H1 (cell line): ENCODE measurements around the gene IP6K3.

Source experiments
- BACH1 ChIP-seq: IDR thresholded peaks from 2 replicates; pipeline ENCODE4 v1.6.1; 2012; ENCODE audit warnings: low read length, improper control_type of control experiment
- CTBP2 ChIP-seq: IDR thresholded peaks from 2 replicates; pipeline ENCODE4 v1.7.0; 2011; ENCODE audit warnings: borderline replicate concordance, mild to moderate bottlenecking, moderate library complexity, mixed read lengths, low read length; ENCODE audit not compliant: insufficient read depth, insufficient read length
- EP300 ChIP-seq, 2 experiments: IDR thresholded peaks; 1 replicate in 1 of 2; 2 replicates in 1 of 2; pipeline ENCODE4 v1.6.1; 2011 to 2012; ENCODE audit warnings: low read depth in 2 of 2, low read length in 2 of 2, mild to moderate bottlenecking in 2 of 2, borderline replicate concordance in 1 of 2, inconsistent platforms in 1 of 2, moderate library complexity in 1 of 2
- EZH2 ChIP-seq: fragments of 200-600 bp; sonication (generic); IDR thresholded peaks from 2 replicates; pipeline ENCODE4 v1.7.1; 2012; ENCODE audit warnings: low read depth, mild to moderate bottlenecking, moderate library complexity, low read length, inconsistent platforms; ENCODE audit not compliant: severe bottlenecking
- JUN ChIP-seq: IDR thresholded peaks from 2 replicates; pipeline ENCODE4 v1.6.1; 2011; ENCODE audit warnings: low read depth, mild to moderate bottlenecking, improper control_type of control experiment, low read length
- KDM1A ChIP-seq: fragments of 200-600, 300-600 bp; sonication (generic); IDR thresholded peaks from 2 replicates; pipeline ENCODE4 v1.7.1; 2016; ENCODE audit warnings: mild to moderate bottlenecking, low read length, borderline replicate concordance
- PHF8 ChIP-seq: fragments of 200-600 bp; sonication (generic); conservative IDR thresholded peaks from 2 replicates; pipeline ENCODE4 v1.7.1; 2012; ENCODE audit warnings: low read depth, mild to moderate bottlenecking, inconsistent platforms, low read length, moderate library complexity
- POLR2A ChIP-seq, 2 experiments: IDR thresholded peaks; 1 replicate in 1 of 2; 2 replicates in 1 of 2; pipeline ENCODE4 v1.6.1; 2011; ENCODE audit warnings: low read depth in 2 of 2, low read length in 2 of 2, mild to moderate bottlenecking in 2 of 2; ENCODE audit errors: control extremely low read depth in 1 of 2
- SIX5 ChIP-seq: IDR thresholded peaks from 2 replicates; pipeline ENCODE4 v1.6.1; 2011; ENCODE audit warnings: mild to moderate bottlenecking, low read depth, low read length
- TAF1 ChIP-seq: IDR thresholded peaks from 2 replicates; pipeline ENCODE4 v1.6.1; 2011; ENCODE audit warnings: mild to moderate bottlenecking, low read depth, low read length
- TF ChIP-seq, protein P1 (sequence below), 3 experiments: IDR thresholded peaks; 1 replicate in 2 of 3; 2 replicates in 1 of 3; pipeline versions ENCODE4 v1.5.1 to v1.6.1; 2011; ENCODE audit warnings: low read length in 3 of 3, mild to moderate bottlenecking in 3 of 3, inconsistent platforms in 2 of 3, low read depth in 1 of 3, moderate library complexity in 1 of 3; ENCODE audit not compliant: insufficient read depth in 1 of 3; ENCODE audit errors: control extremely low read depth in 1 of 3
- TF ChIP-seq, protein P2 (sequence below): IDR thresholded peaks from 2 replicates; pipeline ENCODE4 v1.6.1; 2011; ENCODE audit warnings: low read length, improper control_type of control experiment

DNA sequence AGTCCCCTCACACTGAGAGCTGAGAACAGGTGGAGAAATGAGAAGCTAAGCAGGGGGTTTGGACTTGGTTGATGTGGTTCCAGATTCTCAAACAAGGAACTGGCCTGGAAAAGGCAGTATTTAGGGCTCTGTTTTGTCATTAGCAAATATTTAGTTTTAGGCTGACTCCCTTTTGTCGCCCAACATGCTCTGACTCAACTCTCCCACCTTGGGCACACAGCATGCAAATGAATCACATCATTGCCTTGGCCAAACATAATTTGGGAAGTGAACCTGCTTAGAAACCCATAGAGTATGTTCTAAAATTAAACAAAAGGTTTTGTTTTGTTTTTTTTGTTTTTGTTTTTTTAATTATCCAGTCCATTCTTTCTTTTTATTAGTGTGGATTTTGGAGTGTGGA lies 25.7 kb downstream of the IP6K3 start:
- TF ChIP-seq EP300 (IDR thresholded peaks at IDR 0.05; ENCODE audit: borderline replicate concordance in 1 of 2, low read depth in 2 of 2, low read length in 2 of 2) (no peak), POLR2A (IDR thresholded peaks at IDR 0.05; ENCODE audit: control extremely low read depth in 1 of 2, low read depth in 2 of 2, low read length in 2 of 2) (no peak), EZH2 (no peak), BACH1 (no peak), PHF8 (no peak), JUN (no peak), SIX5 (no peak), TAF1 (no peak), KDM1A (no peak), CTBP2 (no peak)
- TF ChIP-seq, protein P1, sequence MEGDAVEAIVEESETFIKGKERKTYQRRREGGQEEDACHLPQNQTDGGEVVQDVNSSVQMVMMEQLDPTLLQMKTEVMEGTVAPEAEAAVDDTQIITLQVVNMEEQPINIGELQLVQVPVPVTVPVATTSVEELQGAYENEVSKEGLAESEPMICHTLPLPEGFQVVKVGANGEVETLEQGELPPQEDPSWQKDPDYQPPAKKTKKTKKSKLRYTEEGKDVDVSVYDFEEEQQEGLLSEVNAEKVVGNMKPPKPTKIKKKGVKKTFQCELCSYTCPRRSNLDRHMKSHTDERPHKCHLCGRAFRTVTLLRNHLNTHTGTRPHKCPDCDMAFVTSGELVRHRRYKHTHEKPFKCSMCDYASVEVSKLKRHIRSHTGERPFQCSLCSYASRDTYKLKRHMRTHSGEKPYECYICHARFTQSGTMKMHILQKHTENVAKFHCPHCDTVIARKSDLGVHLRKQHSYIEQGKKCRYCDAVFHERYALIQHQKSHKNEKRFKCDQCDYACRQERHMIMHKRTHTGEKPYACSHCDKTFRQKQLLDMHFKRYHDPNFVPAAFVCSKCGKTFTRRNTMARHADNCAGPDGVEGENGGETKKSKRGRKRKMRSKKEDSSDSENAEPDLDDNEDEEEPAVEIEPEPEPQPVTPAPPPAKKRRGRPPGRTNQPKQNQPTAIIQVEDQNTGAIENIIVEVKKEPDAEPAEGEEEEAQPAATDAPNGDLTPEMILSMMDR (IDR thresholded peaks at IDR 0.05; ENCODE audit: control extremely low read depth in 1 of 3, insufficient read depth in 1 of 3, low read depth in 1 of 3, low read length in 3 of 3), result no peak
- TF ChIP-seq, protein P2, sequence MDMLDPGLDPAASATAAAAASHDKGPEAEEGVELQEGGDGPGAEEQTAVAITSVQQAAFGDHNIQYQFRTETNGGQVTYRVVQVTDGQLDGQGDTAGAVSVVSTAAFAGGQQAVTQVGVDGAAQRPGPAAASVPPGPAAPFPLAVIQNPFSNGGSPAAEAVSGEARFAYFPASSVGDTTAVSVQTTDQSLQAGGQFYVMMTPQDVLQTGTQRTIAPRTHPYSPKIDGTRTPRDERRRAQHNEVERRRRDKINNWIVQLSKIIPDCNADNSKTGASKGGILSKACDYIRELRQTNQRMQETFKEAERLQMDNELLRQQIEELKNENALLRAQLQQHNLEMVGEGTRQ, result no peak
